HG03108 (cell line): ENCODE results near the gene TLL1.

ENCODE experiments used
- ATAC-seq: cut with Tn5 transposase; IDR thresholded peaks from one replicate; pipeline ENCODE4 v1.9.1; 2021; ENCODE audit warnings: moderate library complexity; ENCODE audit not compliant: unreplicated experiment

Gene TLL1

GRCh38 chr4:165970703-165971420 is 97.8 kb downstream of the TLL1 start:
- no peak for ATAC-seq

- ATAC-seq: no peak
These were observed 98.4 kb downstream of the TLL1 start for GRCh38 chr4:165971446-165971845.

- ATAC-seq: no peak
These were observed 98.9 kb downstream of the TLL1 start for GRCh38 chr4:165971933-165972332.

- ATAC-seq: no peak
These were observed 99.7 kb downstream of the TLL1 start for GRCh38 chr4:165972747-165973146.

GRCh38 chr4:165982934-165983333 is 109.9 kb downstream of the TLL1 start:
- no peak for ATAC-seq

GRCh38 chr4:165986956-165987698 is 114.1 kb downstream of the TLL1 start:
- no peak for ATAC-seq

- no peak for ATAC-seq
These were observed 118.5 kb downstream of the TLL1 start for GRCh38 chr4:165991325-165992180.

- ATAC-seq: no peak
These were observed 119.2 kb downstream of the TLL1 start for GRCh38 chr4:165992283-165992682.

- ATAC-seq: no peak
These were observed 121.7 kb downstream of the TLL1 start for GRCh38 chr4:165994701-165995100.

- ATAC-seq: no peak
These were observed 130.8 kb downstream of the TLL1 start for GRCh38 chr4:166003811-166004210.

- ATAC-seq: no peak
These were observed 133.2 kb downstream of the TLL1 start for GRCh38 chr4:166006217-166006616.

GRCh38 chr4:166008510-166008909 is 135.5 kb downstream of the TLL1 start:
- ATAC-seq: no peak

GRCh38 chr4:166012129-166013030 is 139.3 kb downstream of the TLL1 start:
- no peak for ATAC-seq

- ATAC-seq: no peak
These were observed 141.4 kb downstream of the TLL1 start for GRCh38 chr4:166014411-166014810.

- ATAC-seq: no peak
These were observed 144.8 kb downstream of the TLL1 start for GRCh38 chr4:166017804-166018203.

- no peak for ATAC-seq
These were observed 146.6 kb downstream of the TLL1 start for GRCh38 chr4:166019441-166020220.

- no peak for ATAC-seq
These were observed 148.6 kb downstream of the TLL1 start for GRCh38 chr4:166021617-166022016.

GRCh38 chr4:166034965-166035364 is 161.9 kb downstream of the TLL1 start:
- no peak for ATAC-seq

GRCh38 chr4:166039822-166040221 is 166.8 kb downstream of the TLL1 start:
- ATAC-seq: no peak
